ENCODE data around the gene KRT80. TPM values are rescaled to one million over a fixed set of nuclear protein-coding genes. Genes with fewer than 3 reads are reported as not detected.

KRT80 gene
- total RNA-seq, 3 donors from 2014 or later, result 2.9 to 9.8 TPM; not detected in 1

- H3K4me3 ChIP-seq, result no peak overlapping the region
- H3K27ac ChIP-seq, result peak overlapping the region; percentile 61 to 98
- DNase-seq (ENCODE audit: low spot score in 2 of 2), result no peak
- H3K9me3 ChIP-seq, result no peaks in the 10 kb centered on the region
- H3K36me3 ChIP-seq, result no peaks in the 10 kb centered on the region
- TF ChIP-seq POLR2AphosphoS5 (IDR thresholded peaks at IDR 0.05) (no peak), POLR2A (IDR thresholded peaks at IDR 0.05) (no peak), CTCF (IDR thresholded peaks at IDR 0.05) (no peak)
- H3K4me1 ChIP-seq, result peaks cover 5 to 16% of the 10 kb centered on the region in 2 donors
- peaks cover 0 to 2% of the 10 kb centered on the region in 2 donors for H3K27me3 ChIP-seq
- intact Hi-C loops (cut with DNase I; ENCODE audit: low total_unique reads), result no loop called here
Measured at GRCh38 chr12:52228366-52228765, 36.6 kb upstream of the KRT80 start.

GRCh38 chr12:52227606-52228166 is 35.9 kb upstream of the KRT80 start:
- H3K27me3 ChIP-seq, result no peaks in the 10 kb centered on the region
- no peak for DNase-seq (ENCODE audit: low spot score in 2 of 2)
- H3K4me1 ChIP-seq, result peaks cover 1 to 16% of the 10 kb centered on the region in 2 donors
- H3K27ac ChIP-seq, result peak overlapping the region in 1 of 2 donors; percentile 13
- H3K9me3 ChIP-seq, result no peaks in the 10 kb centered on the region
- TF ChIP-seq POLR2AphosphoS5 (IDR thresholded peaks at IDR 0.05) (no peak), POLR2A (IDR thresholded peaks at IDR 0.05) (no peak), CTCF (IDR thresholded peaks at IDR 0.05) (no peak)
- H3K4me3 ChIP-seq, result no peak overlapping the region
- H3K36me3 ChIP-seq, result no peaks in the 10 kb centered on the region
- intact Hi-C loops (cut with DNase I; ENCODE audit: low total_unique reads), result no loop called here

- TF ChIP-seq CTCF (IDR thresholded peaks at IDR 0.05) (no peak), POLR2A (IDR thresholded peaks at IDR 0.05) (no peak), POLR2AphosphoS5 (IDR thresholded peaks at IDR 0.05) (no peak)
- intact Hi-C loops (cut with DNase I; ENCODE audit: low total_unique reads), result no loop called here
- no peaks in the 10 kb centered on the region for H3K9me3 ChIP-seq
Measured at GRCh38 chr12:52226446-52226845, 34.6 kb upstream of the KRT80 start.

GRCh38 chr12:52225752-52226151 is 33.9 kb upstream of the KRT80 start:
- Histone ChIP-seq H3K27ac (no peak overlapping the region), H3K4me3 (no peak overlapping the region), H3K27me3 (no peaks in the 10 kb centered on the region), H3K36me3 (no peaks in the 10 kb centered on the region), H3K4me1 (peaks cover 0 to 15% of the 10 kb centered on the region in 2 donors), H3K9me3 (no peaks in the 10 kb centered on the region)
- no peak for DNase-seq (ENCODE audit: low spot score in 2 of 2)
- TF ChIP-seq POLR2AphosphoS5 (IDR thresholded peaks at IDR 0.05), result no peak
- no peak for TF ChIP-seq POLR2A (IDR thresholded peaks at IDR 0.05)
- TF ChIP-seq CTCF (IDR thresholded peaks at IDR 0.05), result no peak
- intact Hi-C loops (cut with DNase I; ENCODE audit: low total_unique reads), result no loop called here

More at GRCh38 chr12:52226446-52226845, 34.6 kb upstream of the KRT80 start:
- H3K27ac ChIP-seq, result no peak overlapping the region
- DNase-seq (ENCODE audit: low spot score in 2 of 2), result no peak
- no peaks in the 10 kb centered on the region for H3K36me3 ChIP-seq
- peaks cover 0 to 21% of the 10 kb centered on the region in 2 donors for H3K4me1 ChIP-seq
- H3K4me3 ChIP-seq, result no peak overlapping the region
- H3K27me3 ChIP-seq, result no peaks in the 10 kb centered on the region

GRCh38 chr12:52224151-52224550 is 32.3 kb upstream of the KRT80 start:
- no peak for TF ChIP-seq POLR2AphosphoS5 (IDR thresholded peaks at IDR 0.05)
- no peak for TF ChIP-seq CTCF (IDR thresholded peaks at IDR 0.05)
- TF ChIP-seq POLR2A (IDR thresholded peaks at IDR 0.05), result no peak
- Histone ChIP-seq H3K36me3 (no peaks in the 10 kb centered on the region), H3K4me1 (peaks cover 0 to 5% of the 10 kb centered on the region in 2 donors), H3K27ac (no peak overlapping the region), H3K9me3 (no peaks in the 10 kb centered on the region), H3K27me3 (no peaks in the 10 kb centered on the region), H3K4me3 (no peak overlapping the region)
- intact Hi-C loops (cut with DNase I; ENCODE audit: low total_unique reads), result no loop called here
- no peak for DNase-seq (ENCODE audit: low spot score in 2 of 2)
